ENCODE measurements around the gene CRY2. TPM values are rescaled to one million over a fixed set of nuclear protein-coding genes. Genes with fewer than 3 reads are reported as not detected.
"Not testable (repeated sequence)": the region's sequence is repeated elsewhere in the genome, so short reads cannot be mapped to it uniquely, and the experiment has no call there.

CRY2 gene
- polyA plus RNA-seq, 1 of the 3 experiments (the other 2 are of a cell fraction): 6.7 TPM

DNA sequence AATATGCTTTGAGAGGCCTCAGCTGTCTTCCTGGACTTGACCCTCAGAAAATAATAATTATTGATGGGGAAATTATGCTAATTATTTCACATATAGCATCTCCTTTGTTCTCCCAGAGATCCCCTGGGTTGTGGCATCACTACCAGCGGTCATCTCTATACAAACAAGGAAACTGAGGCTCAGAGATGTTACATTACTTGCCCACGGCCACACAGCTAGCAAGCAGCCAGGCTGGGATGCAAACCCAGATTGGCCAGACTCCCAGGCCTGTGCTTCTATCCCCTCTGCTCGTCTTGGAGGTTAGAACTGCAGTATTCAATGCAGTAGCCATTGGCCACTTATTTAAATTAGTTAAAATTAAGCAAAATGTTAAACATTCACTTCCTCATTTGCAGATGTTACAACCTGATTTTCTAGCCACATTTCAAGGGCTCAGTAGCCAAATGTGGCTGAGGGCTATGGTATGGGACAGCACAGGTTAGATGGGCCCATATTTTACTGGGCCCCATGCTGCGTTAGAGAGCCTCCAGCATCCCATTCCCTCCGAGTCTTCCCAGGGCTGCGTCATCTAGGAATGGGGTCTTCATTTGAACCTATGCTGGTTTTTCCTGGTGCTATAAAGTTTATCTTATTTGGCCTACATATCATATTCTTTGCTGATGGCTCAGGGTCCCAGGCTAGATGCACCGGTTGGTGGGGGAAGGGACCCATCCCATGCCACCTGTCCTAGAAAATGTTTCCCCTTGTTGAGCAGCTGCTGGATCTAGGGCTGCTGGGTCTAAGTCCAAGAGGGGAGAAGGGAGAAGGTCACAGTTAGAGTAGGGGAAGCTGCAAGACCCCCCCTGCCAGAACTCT, 40.1 kb upstream of the CRY2 start:
- Histone ChIP-seq H3K4me1 (ENCODE audit: control insufficient read depth in 1 of 2, insufficient read depth in 2 of 2, low read depth in 1 of 2, low read length in 1 of 2) (peaks cover 9 to 25% of the 10 kb centered on the region in 2 experiments; a peak in 2 of 4 replicates), H4K20me1 (ENCODE audit: insufficient read depth) (peaks cover 41% of the 10 kb centered on the region), H3K79me2 (ENCODE audit: insufficient read depth) (peaks cover 45% of the 10 kb centered on the region), H3K27me3 (ENCODE audit: insufficient read depth) (no peaks in the 10 kb centered on the region), H3K9me3 (no peaks in the 10 kb centered on the region), H3K9me2 (no peaks in the 10 kb centered on the region), H3K4me2 (peak overlapping the region; percentile 98), H3K36me3 (replicated peaks in 1 of 2; ENCODE audit: control insufficient read depth in 1 of 2, insufficient read depth in 2 of 2, low read length in 1 of 2) (peaks cover 11 to 32% of the 10 kb centered on the region in 2 experiments), H3F3A (replicated peaks; ENCODE audit: insufficient read depth) (peaks cover 3% of the 10 kb centered on the region), H3K27ac (ENCODE audit: low read depth in 2 of 2, low read length in 1 of 2) (no peak overlapping the region), H2AFZ (ENCODE audit: low read depth) (no peak overlapping the region), H3K9ac (no peak overlapping the region), H3K4me3 (ENCODE audit: low read depth in 2 of 2, low read length in 1 of 2) (peak overlapping the region; percentile 66 to 95)
- POLR2A ChIA-PET: no interaction called here
- TF ChIP-seq, protein P1, sequence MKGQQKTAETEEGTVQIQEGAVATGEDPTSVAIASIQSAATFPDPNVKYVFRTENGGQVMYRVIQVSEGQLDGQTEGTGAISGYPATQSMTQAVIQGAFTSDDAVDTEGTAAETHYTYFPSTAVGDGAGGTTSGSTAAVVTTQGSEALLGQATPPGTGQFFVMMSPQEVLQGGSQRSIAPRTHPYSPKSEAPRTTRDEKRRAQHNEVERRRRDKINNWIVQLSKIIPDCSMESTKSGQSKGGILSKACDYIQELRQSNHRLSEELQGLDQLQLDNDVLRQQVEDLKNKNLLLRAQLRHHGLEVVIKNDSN (IDR thresholded peaks at IDR 0.05; ENCODE audit: borderline replicate concordance, low read depth): no peak
- no peak for TF ChIP-seq YY1 (IDR thresholded peaks at IDR 0.05; ENCODE audit: low read depth)
- no peak for TF ChIP-seq SMC3 (IDR thresholded peaks at IDR 0.05; ENCODE audit: low read depth, low read length)
- no peak for TF ChIP-seq FOSL2 (IDR thresholded peaks at IDR 0.05; ENCODE audit: borderline replicate concordance, low read depth)
- TF ChIP-seq GABPA (IDR thresholded peaks at IDR 0.05; ENCODE audit: low read depth): no peak
- TF ChIP-seq GATA2 (CRISPR knock-in tag; IDR thresholded peaks at IDR 0.05): no peak
- CTCF ChIA-PET: interaction anchor here (0.6 to 1.4 kb wide), 3 partner anchors 35 to 38 kb away, joined by 3 to 4 read pairs (median 3); no protein-coding TSS in a partner anchor
- no peak for DNase-seq
- 80% methylated on average over 6 of the region's 7 CpGs for WGBS (ENCODE audit: low lambda C conversion rate)

DNA sequence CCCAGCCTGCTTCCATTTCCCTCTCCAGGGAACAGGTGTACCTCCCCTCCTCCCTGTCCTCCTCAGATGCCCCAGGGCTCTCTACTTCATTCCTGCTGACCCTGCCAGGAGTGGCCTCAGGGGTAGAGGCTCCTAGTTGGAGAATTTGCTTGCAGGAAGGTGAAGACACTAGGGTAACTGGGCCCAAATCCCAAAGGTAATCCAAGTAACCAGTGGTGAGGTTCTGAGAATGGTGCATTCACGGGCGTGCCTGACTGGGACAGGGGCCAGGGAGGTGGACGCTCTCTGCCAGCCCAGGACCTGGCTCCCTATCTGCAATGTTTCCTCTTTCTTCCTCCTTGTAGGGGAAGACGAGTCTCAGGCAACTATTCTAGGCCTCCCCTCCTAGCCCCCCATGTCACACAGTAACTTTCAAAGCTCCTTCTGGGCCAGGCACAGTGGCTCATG, 39.5 kb upstream of the CRY2 start:
- Histone ChIP-seq H3K27me3 (ENCODE audit: insufficient read depth) (no peaks in the 10 kb centered on the region), H3K4me1 (ENCODE audit: control insufficient read depth in 1 of 2, insufficient read depth in 2 of 2, low read depth in 1 of 2, low read length in 1 of 2) (peaks cover 9 to 25% of the 10 kb centered on the region in 2 experiments; a peak in 2 of 4 replicates), H3F3A (replicated peaks; ENCODE audit: insufficient read depth) (peaks cover 3% of the 10 kb centered on the region), H2AFZ (ENCODE audit: low read depth) (no peak overlapping the region), H3K79me2 (ENCODE audit: insufficient read depth) (peaks cover 45% of the 10 kb centered on the region), H4K20me1 (ENCODE audit: insufficient read depth) (peaks cover 41% of the 10 kb centered on the region), H3K4me2 (peak overlapping the region; percentile 98), H3K36me3 (replicated peaks in 1 of 2; ENCODE audit: control insufficient read depth in 1 of 2, insufficient read depth in 2 of 2, low read length in 1 of 2) (peaks cover 11 to 36% of the 10 kb centered on the region in 2 experiments), H3K4me3 (ENCODE audit: low read depth in 2 of 2, low read length in 1 of 2) (peak overlapping the region in 1 of 2 experiments; percentile 95; a peak in 2 of 4 replicates), H3K9ac (no peak overlapping the region), H3K9me2 (no peaks in the 10 kb centered on the region), H3K9me3 (no peaks in the 10 kb centered on the region), H3K27ac (ENCODE audit: low read depth in 2 of 2, low read length in 1 of 2) (no peak overlapping the region)
- 100% methylated on average over 4 of the region's 4 CpGs for WGBS (ENCODE audit: low lambda C conversion rate)
- POLR2A ChIA-PET: no interaction called here
- CTCF ChIA-PET: interaction anchor here (0.6 kb wide), 1 partner anchor 35 kb away, joined by 3 read pairs; no protein-coding TSS in a partner anchor
- TF ChIP-seq, protein P2, sequence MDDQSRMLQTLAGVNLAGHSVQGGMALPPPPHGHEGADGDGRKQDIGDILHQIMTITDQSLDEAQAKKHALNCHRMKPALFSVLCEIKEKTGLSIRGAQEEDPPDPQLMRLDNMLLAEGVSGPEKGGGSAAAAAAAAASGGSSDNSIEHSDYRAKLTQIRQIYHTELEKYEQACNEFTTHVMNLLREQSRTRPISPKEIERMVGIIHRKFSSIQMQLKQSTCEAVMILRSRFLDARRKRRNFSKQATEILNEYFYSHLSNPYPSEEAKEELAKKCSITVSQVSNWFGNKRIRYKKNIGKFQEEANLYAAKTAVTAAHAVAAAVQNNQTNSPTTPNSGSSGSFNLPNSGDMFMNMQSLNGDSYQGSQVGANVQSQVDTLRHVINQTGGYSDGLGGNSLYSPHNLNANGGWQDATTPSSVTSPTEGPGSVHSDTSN (IDR thresholded peaks at IDR 0.05): no peak
- TF ChIP-seq EP300 (IDR thresholded peaks at IDR 0.05; ENCODE audit: borderline replicate concordance in 1 of 2, low read depth in 1 of 2, low read length in 1 of 2) (no peak), MEF2A (IDR thresholded peaks at IDR 0.05; ENCODE audit: borderline replicate concordance, low read depth) (no peak), FOXM1 (IDR thresholded peaks at IDR 0.05; ENCODE audit: low read depth) (no peak), SMC3 (IDR thresholded peaks at IDR 0.05; ENCODE audit: low read depth, low read length) (no peak), POLR2AphosphoS5 (IDR thresholded peaks at IDR 0.05; ENCODE audit: low read depth, low read length) (no peak), RXRA (IDR thresholded peaks at IDR 0.05; ENCODE audit: borderline replicate concordance, low read depth) (no peak), RFX5 (IDR thresholded peaks at IDR 0.05; ENCODE audit: low read length) (no peak), FOXJ3 (CRISPR knock-in tag; IDR thresholded peaks at IDR 0.05) (no peak), RAD21 (IDR thresholded peaks at IDR 0.05; ENCODE audit: low read length) (no peak), TEAD4 (IDR thresholded peaks at IDR 0.05; ENCODE audit: borderline replicate concordance, insufficient read depth) (no peak)
- TF ChIP-seq, protein P3, sequence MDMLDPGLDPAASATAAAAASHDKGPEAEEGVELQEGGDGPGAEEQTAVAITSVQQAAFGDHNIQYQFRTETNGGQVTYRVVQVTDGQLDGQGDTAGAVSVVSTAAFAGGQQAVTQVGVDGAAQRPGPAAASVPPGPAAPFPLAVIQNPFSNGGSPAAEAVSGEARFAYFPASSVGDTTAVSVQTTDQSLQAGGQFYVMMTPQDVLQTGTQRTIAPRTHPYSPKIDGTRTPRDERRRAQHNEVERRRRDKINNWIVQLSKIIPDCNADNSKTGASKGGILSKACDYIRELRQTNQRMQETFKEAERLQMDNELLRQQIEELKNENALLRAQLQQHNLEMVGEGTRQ (IDR thresholded peaks at IDR 0.05; ENCODE audit: borderline replicate concordance, low read depth, low read length): no peak
- TF ChIP-seq, protein P4, sequence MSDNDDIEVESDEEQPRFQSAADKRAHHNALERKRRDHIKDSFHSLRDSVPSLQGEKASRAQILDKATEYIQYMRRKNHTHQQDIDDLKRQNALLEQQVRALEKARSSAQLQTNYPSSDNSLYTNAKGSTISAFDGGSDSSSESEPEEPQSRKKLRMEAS (IDR thresholded peaks at IDR 0.05; ENCODE audit: low read depth): no peak
- DNase-seq: no peak

DNA sequence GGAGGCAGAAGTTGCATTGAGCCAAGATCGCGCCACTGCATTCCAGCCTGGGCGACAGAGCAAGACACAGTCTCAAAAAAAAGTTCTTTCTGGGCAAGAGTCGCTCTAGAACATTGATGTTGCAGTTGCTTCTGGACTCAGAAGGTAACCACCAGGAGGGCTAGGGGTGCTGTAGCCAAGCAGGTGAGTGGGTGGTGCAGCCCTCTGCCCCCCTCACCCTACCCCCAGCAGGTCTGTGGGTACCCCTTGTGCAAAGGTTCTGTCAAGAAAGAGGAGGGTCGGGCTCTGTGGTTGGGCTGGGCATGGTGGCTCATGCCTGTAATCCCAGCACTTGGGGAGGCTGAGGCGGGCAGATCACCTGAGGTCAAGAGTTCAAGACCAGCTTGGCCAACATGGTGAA, 38.8 kb upstream of the CRY2 start:
- H3K9ac ChIP-seq; H2AFZ ChIP-seq (ENCODE audit: low read depth); H3F3A ChIP-seq (replicated peaks; ENCODE audit: insufficient read depth); CTCF ChIA-PET; H3K9me2 ChIP-seq; H3K9me3 ChIP-seq; POLR2A ChIA-PET; H3K27me3 ChIP-seq (ENCODE audit: insufficient read depth); DNase-seq; H3K27ac ChIP-seq (ENCODE audit: low read depth in 2 of 2, low read length in 1 of 2): not testable (repeated sequence)
- peaks cover 9 to 28% of the 10 kb centered on the region in 2 experiments; a peak in 2 of 4 replicates for H3K4me1 ChIP-seq (ENCODE audit: control insufficient read depth in 1 of 2, insufficient read depth in 2 of 2, low read depth in 1 of 2, low read length in 1 of 2)
- H3K4me2 ChIP-seq: peak overlapping the region; percentile 98
- peaks cover 11 to 36% of the 10 kb centered on the region in 2 experiments for H3K36me3 ChIP-seq (replicated peaks in 1 of 2; ENCODE audit: control insufficient read depth in 1 of 2, insufficient read depth in 2 of 2, low read length in 1 of 2)
- peaks cover 45% of the 10 kb centered on the region for H3K79me2 ChIP-seq (ENCODE audit: insufficient read depth)
- peak overlapping the region in 1 of 2 experiments; percentile 95; a peak in 2 of 4 replicates for H3K4me3 ChIP-seq (ENCODE audit: low read depth in 2 of 2, low read length in 1 of 2)
- peaks cover 41% of the 10 kb centered on the region for H4K20me1 ChIP-seq (ENCODE audit: insufficient read depth)
- WGBS (ENCODE audit: low lambda C conversion rate): 95% methylated on average over 4 of the region's 6 CpGs
